ENCODE measurements around the gene TNNT3.

DNA sequence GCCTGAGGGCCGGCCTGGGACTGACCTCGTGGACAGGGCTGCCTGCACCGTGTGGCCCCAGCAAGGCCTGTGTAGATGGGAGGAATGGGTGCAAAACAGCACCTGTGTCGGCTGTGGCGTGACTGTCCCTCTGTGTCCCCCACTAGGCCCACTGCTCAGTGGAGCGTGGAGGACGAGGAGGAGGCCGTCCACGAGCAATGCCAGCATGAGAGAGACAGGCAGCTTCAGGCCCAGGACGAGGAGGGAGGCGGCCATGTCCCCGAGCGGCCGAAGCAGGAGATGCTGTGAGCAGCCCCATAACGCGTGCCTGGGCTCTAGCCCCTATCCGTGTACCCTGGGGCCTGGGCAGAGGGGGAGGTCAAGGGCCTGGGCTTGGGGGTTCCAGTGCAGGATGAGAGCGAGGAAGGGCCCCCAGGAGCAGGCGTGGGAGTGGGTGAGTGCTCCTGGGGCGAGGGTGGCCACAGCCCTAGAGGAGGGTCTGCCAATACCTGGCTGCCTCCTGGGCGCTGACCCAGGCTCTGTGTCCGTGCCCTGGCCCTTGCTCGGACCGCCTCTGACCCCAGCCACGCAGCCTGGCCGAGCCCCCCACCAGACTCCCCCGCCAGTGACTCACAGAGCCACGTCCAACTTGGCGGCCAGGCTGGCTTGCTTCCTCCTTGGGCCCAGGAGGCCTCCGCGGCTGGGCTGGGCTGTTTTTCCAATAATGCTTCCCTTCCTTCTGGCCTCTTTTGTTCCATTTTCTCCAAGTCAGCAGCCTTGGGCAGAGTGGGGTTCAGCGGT, 39.4 kb upstream of the TNNT3 start:
- TF ChIP-seq EZH2 (IDR thresholded peaks at IDR 0.05; ENCODE audit: borderline replicate concordance, low read depth, low read length, poor library complexity, severe bottlenecking) = no peak
- TF ChIP-seq, protein P1, sequence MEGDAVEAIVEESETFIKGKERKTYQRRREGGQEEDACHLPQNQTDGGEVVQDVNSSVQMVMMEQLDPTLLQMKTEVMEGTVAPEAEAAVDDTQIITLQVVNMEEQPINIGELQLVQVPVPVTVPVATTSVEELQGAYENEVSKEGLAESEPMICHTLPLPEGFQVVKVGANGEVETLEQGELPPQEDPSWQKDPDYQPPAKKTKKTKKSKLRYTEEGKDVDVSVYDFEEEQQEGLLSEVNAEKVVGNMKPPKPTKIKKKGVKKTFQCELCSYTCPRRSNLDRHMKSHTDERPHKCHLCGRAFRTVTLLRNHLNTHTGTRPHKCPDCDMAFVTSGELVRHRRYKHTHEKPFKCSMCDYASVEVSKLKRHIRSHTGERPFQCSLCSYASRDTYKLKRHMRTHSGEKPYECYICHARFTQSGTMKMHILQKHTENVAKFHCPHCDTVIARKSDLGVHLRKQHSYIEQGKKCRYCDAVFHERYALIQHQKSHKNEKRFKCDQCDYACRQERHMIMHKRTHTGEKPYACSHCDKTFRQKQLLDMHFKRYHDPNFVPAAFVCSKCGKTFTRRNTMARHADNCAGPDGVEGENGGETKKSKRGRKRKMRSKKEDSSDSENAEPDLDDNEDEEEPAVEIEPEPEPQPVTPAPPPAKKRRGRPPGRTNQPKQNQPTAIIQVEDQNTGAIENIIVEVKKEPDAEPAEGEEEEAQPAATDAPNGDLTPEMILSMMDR (conservative IDR thresholded peaks at IDR 0.05; ENCODE audit: low read depth, low read length) = no peak

All from A673 (cell line).